ENCODE results near the gene OXGR1.

OXGR1 gene

DNA sequence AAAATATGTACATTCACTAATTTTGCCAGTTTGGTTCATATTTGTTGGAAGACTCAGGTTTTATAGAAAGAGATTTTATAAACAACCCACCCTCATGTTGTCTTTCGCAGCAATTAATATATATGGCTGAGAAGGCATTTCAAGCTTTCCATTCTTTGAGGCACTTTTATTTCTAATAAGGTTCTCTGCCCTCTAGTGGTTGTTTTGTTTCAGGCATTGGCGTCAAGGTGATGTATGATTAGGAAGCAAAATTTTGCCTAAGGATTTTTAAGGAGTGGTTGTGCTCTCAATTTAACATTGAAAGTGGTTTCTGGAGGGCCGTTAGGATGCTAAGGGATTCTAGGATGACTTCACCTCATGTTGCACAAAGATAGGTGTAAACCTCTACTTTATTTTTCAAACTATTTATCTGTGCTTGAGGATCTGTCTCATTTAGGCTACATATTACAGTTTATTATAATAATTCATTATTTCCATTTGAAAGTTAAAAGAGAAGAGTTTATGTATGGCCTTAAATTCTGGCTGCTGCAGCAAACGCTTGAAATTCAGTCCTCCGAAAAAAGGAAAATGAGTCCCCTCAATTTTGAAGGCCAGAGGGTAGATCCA, 35.9 kb downstream of the OXGR1 start:
- DNase-seq, result peak; percentile 9

DNA sequence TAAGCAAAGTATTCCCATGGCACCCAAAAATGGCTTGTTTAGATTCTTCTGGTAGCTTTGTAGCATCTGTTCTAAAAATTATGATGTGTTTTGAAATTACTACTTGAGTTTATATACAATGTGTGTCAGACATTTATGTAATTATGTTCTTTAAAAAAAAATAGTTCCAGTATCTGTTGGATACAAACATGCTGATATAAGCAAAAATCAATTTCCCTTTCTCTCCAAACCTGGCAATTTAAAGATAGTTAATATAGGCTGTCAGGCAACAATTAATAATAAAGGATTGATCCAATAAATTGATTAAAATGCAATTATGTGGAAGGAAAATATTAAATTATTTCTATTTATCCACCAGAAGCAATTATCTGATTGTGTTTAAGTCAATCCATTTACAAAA, 41.7 kb downstream of the OXGR1 start:
- DNase-seq, result no peak

DNA sequence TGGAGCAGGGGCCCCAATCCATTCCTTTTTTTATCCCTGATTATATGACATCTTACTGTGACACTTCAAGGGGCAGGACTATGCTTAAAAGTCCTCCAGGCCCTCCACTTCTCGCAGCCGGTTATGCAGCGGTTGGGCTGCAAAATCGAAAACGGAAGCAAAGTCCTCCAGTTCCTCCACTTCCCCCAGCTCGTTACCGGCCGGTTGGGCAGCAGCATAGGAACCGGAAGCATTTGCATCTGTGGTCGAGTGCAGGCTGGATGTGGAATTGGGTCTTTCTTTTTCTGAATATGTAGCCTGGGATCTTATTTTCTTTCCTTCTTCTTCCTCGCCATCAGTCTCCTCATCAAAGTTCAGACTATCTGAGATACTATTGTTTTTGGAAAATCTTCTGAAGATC, 46.1 kb downstream of the OXGR1 start:
- DNase-seq, result no peak

DNA sequence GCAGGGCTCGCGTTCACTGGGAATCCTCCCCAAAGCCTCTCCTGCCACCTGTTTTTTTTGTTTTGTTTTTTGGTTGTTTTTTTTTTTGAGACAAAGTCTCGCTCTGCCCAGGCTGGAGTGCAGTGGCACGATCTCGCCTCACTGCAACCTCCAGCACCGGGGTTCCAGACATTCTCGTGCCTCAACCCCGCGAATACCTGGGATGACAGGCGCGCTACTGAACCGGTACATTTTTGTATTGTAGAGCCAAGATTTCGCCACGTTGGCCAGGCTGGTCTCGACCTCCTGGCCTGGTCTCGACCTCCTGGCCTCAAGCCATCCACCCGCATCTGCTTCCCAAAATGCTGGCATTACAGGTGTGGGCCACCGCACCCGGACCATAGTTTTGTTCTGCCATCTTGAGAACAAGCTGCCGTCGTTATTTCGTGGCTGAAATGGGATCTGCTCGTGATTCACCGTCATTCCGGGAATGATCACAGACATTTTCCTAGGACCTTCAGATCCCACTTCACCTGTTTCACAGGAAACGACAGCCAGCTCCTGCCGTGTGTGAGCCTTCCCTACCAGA, 46.8 kb downstream of the OXGR1 start:
- no peak for DNase-seq

DNA sequence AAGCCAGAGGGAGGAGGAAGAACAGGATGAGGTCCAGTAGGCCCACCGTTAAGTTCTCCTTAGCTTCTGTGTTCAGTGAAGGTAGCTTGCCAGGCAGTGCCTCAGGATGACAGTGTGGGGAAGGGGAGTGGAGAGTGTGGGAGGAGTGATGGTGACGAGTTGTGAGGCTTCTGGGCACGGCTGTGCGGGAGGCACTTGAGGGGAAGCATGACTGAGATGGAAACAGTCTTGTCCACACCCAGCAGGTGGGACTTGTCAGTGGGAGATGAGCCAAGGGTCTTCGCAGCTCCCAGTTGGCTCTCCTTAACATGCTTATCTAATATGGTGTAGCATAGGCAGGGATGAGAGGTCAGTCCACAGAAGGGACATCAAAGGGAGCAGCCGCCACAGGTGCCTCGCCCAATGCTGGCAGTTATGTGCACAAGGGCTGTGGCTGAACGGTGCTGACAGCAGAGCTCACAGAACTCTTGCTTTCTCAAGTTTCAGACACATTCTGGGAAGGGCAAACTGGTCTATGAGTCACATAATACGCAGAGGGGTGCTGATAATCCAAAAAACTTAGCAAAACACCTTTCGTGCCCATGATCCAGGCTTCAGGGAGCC, 47.5 kb downstream of the OXGR1 start:
- no peak for DNase-seq

DNA sequence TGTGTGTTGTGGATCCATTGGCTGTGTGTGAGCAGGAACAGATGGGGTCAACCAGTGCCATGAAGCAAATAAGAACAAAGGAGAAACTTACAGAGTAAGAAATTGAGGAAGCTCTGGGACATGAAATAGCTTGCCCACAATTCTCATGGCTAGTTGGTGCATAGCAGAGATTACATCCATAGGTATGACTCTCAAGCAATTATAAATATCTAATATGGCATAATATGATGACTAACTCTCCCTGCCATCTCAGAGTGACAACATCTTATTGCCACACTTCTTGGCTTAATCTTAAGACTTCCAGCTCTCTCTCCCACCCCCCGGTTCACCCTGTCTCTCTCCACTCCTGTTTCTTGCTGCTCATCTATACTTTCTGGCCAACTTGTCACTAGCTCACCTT, 53.3 kb downstream of the OXGR1 start:
- no peak for DNase-seq

DNA sequence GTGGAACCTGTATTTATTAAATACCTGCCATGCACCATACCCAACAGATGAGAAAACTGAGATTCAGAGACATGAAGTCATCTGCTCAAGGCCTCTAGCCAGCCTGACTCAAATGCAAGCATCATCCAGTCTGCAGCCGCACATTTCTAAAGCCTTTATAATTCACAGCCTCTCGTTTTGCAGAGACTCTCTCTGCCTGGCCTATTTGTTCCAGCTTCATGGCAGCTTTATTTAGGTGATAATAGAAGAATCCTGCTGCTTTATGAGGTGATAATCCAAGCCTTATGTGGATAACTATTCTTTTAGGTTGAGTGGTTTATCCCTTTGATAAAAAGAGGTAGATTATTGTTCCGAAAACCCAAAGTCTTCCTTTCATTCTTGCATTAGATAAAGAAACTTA, 58.4 kb downstream of the OXGR1 start:
- no peak for DNase-seq
